PC-9 (cell line): Measurements from ENCODE around the gene AEN. TPM values are rescaled to one million over a fixed set of nuclear protein-coding genes. Genes with fewer than 3 reads are reported as not detected.

Experiments
- BruUV-seq: library from RNA; stranded (reverse); fragments of 400-500 nt; replicated peaks from 2 replicates; lab custom pipeline; 2021; lab: Mats Ljungman, UMichigan
- CTCF ChIA-PET: fragments of 300-600 bp; sonication (Branson Sonifier 250); formaldehyde crosslinking; loops from one replicate; lab custom pipeline; 2022; ENCODE audit warnings: antibody characterized with exemption; lab: Charles Lee
- POLR2A ChIA-PET: fragments of 300-600 bp; sonication (Branson Sonifier 250); formaldehyde crosslinking; loops from one replicate; lab custom pipeline; 2022; ENCODE audit warnings: antibody characterized with exemption; ENCODE audit not compliant: unreplicated experiment; lab: Charles Lee
- DNase-seq, 2 experiments: peaks; one replicate each; pipeline versions ENCODE4 v3.0.0 to v3.0.0-alpha.2; 2015 to 2022; ENCODE audit warnings: mixed read lengths in 1 of 2
- H2AFZ ChIP-seq: fragments of 200-600 bp; sonication (generic); 2 replicates; pipeline ENCODE4 v1.8.1; 2017; ENCODE audit warnings: antibody characterized with exemption
- H3F3A ChIP-seq: fragments of 200-600 bp; sonication (generic); 2 replicates; pipeline ENCODE4 v1.8.1; 2017; ENCODE audit warnings: antibody characterized with exemption, mild to moderate bottlenecking, low read depth; ENCODE audit not compliant: insufficient read depth
- H3K27ac ChIP-seq: fragments of 200-600 bp; sonication (generic); 2 replicates; pipeline ENCODE4 v1.6.1; 2016; ENCODE audit warnings: mixed run types
- H3K27me3 ChIP-seq: fragments of 200-600 bp; sonication (generic); 2 replicates; pipeline ENCODE4 v1.6.1; 2016; ENCODE audit warnings: low read depth, mixed run types; ENCODE audit not compliant: insufficient read depth
- H3K36me3 ChIP-seq: fragments of 200-600 bp; sonication (generic); 2 replicates; pipeline ENCODE4 v1.6.1; 2016; ENCODE audit warnings: low read depth, mixed run types
- H3K4me1 ChIP-seq: fragments of 200-600 bp; sonication (generic); replicated peaks from 2 replicates; pipeline ENCODE4 v1.6.1; 2016; ENCODE audit warnings: mixed run types; ENCODE audit not compliant: insufficient read depth
- H3K4me2 ChIP-seq: fragments of 200-600 bp; sonication (generic); 2 replicates; pipeline ENCODE4 v1.6.1; 2017; ENCODE audit warnings: mixed run types
- H3K4me3 ChIP-seq: fragments of 200-600 bp; sonication (generic); 2 replicates; pipeline ENCODE4 v1.6.1; 2016; ENCODE audit warnings: mixed run types
- H3K79me2 ChIP-seq: fragments of 200-600 bp; sonication (generic); 2 replicates; pipeline ENCODE4 v1.6.1; 2017; ENCODE audit warnings: low read depth, mixed run types
- H3K9me2 ChIP-seq: fragments of 200-600 bp; sonication (generic); 2 replicates; pipeline ENCODE4 v1.8.1; 2017; ENCODE audit warnings: mild to moderate bottlenecking; ENCODE audit not compliant: insufficient read depth
- H3K9me3 ChIP-seq: fragments of 200-600 bp; sonication (generic); 2 replicates; pipeline ENCODE4 v1.8.1; 2016; ENCODE audit warnings: low read depth; ENCODE audit not compliant: insufficient read depth
- H4K20me1 ChIP-seq: fragments of 200-600 bp; sonication (generic); 2 replicates; pipeline ENCODE4 v1.8.1; 2017; ENCODE audit not compliant: insufficient read depth
- CTCF ChIP-seq: fragments of 200-600 bp; sonication (generic); conservative IDR thresholded peaks from 2 replicates; pipeline ENCODE4 v1.6.1; 2017; ENCODE audit warnings: mixed run types, antibody characterized with exemption, mild to moderate bottlenecking, moderate library complexity
- EZH2 ChIP-seq: fragments of 200-600 bp; sonication (generic); IDR thresholded peaks from 2 replicates; pipeline ENCODE4 v1.8.0; 2017; ENCODE audit warnings: antibody characterized with exemption, low read depth
- intact Hi-C: fragments of 100-400 bp; cut with micrococcal nuclease; formaldehyde crosslinking; loops from one replicate; pipeline ENCODE4 v1.10.0; 2022; ENCODE audit not compliant: unreplicated experiment
- total RNA-seq: library from RNA; stranded (reverse); gene quantifications from 2 replicates; pipeline ENCODE4 v1.2.3, GENCODE V29; 2021

AEN gene
- total RNA-seq, 1 experiment from 2014 or later = 7.8 TPM

GRCh38 chr15:88651136-88651732, 30.1 kb downstream of the AEN start:
- Histone ChIP-seq H3K79me2 (no peaks in the 10 kb centered on the region), H3K27ac (no peak overlapping the region), H3K27me3 (no peaks in the 10 kb centered on the region), H3K4me3 (no peak overlapping the region), H3K4me2 (no peak overlapping the region), H4K20me1 (no peaks in the 10 kb centered on the region), H2AFZ (no peak overlapping the region), H3F3A (no peaks in the 10 kb centered on the region), H3K9me2 (no peaks in the 10 kb centered on the region), H3K36me3 (no peaks in the 10 kb centered on the region), H3K9me3 (no peaks in the 10 kb centered on the region), H3K4me1 (peaks cover 16% of the 10 kb centered on the region)
- ChIA-PET CTCF (no interaction called here), POLR2A (no interaction called here)
- no TSS peak for BruUV-seq
- no peak for DNase-seq
- TF ChIP-seq CTCF (no peak), EZH2 (no peak)
- intact Hi-C loops = loop anchor here (10.0 kb wide), 1 partner anchor 364 kb away; no protein-coding TSS in a partner anchor

- CTCF ChIA-PET = no interaction called here
- intact Hi-C loops = loop anchor here (10.0 kb wide), 1 partner anchor 363 kb away; no protein-coding TSS in a partner anchor
Measured at GRCh38 chr15:88651971-88652370, 30.8 kb downstream of the AEN start.

GRCh38 chr15:88652456-88653199, 31.5 kb downstream of the AEN start:
- no peaks in the 10 kb centered on the region for H3K9me2 ChIP-seq
- no peak for TF ChIP-seq CTCF
- TF ChIP-seq EZH2 = no peak
- H3K27ac ChIP-seq = no peak overlapping the region
- no peaks in the 10 kb centered on the region for H3K27me3 ChIP-seq
- intact Hi-C loops = loop anchor here (10.0 kb wide), 1 partner anchor 362 kb away; no protein-coding TSS in a partner anchor
- no peak overlapping the region for H3K4me2 ChIP-seq
- H3F3A ChIP-seq = no peaks in the 10 kb centered on the region
- no TSS peak for BruUV-seq
- H3K9me3 ChIP-seq = no peaks in the 10 kb centered on the region
- H4K20me1 ChIP-seq = no peaks in the 10 kb centered on the region
- CTCF ChIA-PET = no interaction called here
- peaks cover 12% of the 10 kb centered on the region for H3K4me1 ChIP-seq
- no peak for DNase-seq
- POLR2A ChIA-PET = no interaction called here
- no peak overlapping the region for H2AFZ ChIP-seq
- no peak overlapping the region for H3K4me3 ChIP-seq
- H3K36me3 ChIP-seq = no peaks in the 10 kb centered on the region
- H3K79me2 ChIP-seq = no peaks in the 10 kb centered on the region

More at GRCh38 chr15:88651971-88652370, 30.8 kb downstream of the AEN start:
- Histone ChIP-seq H3K36me3 (no peaks in the 10 kb centered on the region), H3K4me3 (no peak overlapping the region), H3K79me2 (no peaks in the 10 kb centered on the region), H3K27me3 (no peaks in the 10 kb centered on the region), H4K20me1 (no peaks in the 10 kb centered on the region), H2AFZ (no peak overlapping the region), H3K27ac (no peak overlapping the region), H3K4me2 (no peak overlapping the region), H3F3A (no peaks in the 10 kb centered on the region), H3K9me2 (no peaks in the 10 kb centered on the region), H3K4me1 (peaks cover 16% of the 10 kb centered on the region), H3K9me3 (no peaks in the 10 kb centered on the region)
- BruUV-seq = no TSS peak
- TF ChIP-seq EZH2 (no peak), CTCF (no peak)
- POLR2A ChIA-PET = no interaction called here
- DNase-seq = no peak
